Stomach (tissue), 4 donors: ENCODE results near the gene SLC27A3.

ENCODE experiments used
- CTCF ChIP-seq, 7 experiments: fragments of 450-650 bp in 4 of 7; fragments of 200-600 bp in 3 of 7; sonication (generic) in 3 of 7; IDR thresholded peaks; one replicate each; pipeline ENCODE4 v1.5.1; 2016 to 2019; ENCODE audit warnings: antibody characterized with exemption in 7 of 7, control low read depth in 2 of 7, mild to moderate bottlenecking in 1 of 7
- POLR2A ChIP-seq, 4 donors: fragments of 450-650 bp; IDR thresholded peaks; one replicate each; pipeline ENCODE4 v1.6.1; 2016; ENCODE audit warnings: antibody characterized with exemption in 4 of 4, control low read depth in 2 of 4, mild to moderate bottlenecking in 1 of 4, moderate library complexity in 1 of 4
- POLR2AphosphoS5 ChIP-seq, 3 donors: sonication (generic); formaldehyde crosslinking; IDR thresholded peaks; one replicate each; pipeline ENCODE4 v1.6.1; 2016; ENCODE audit warnings: antibody characterized with exemption in 3 of 3

- no peak for TF ChIP-seq CTCF (IDR thresholded peaks at IDR 0.05)
- no peak for TF ChIP-seq POLR2A (IDR thresholded peaks at IDR 0.05)
- TF ChIP-seq POLR2AphosphoS5 (IDR thresholded peaks at IDR 0.05) = no peak
Observed at GRCh38 chr1:153818876-153819275, 43.7 kb downstream of the SLC27A3 start.
